Measurements from ENCODE around the gene PSMD2.

PSMD2 gene

DNA sequence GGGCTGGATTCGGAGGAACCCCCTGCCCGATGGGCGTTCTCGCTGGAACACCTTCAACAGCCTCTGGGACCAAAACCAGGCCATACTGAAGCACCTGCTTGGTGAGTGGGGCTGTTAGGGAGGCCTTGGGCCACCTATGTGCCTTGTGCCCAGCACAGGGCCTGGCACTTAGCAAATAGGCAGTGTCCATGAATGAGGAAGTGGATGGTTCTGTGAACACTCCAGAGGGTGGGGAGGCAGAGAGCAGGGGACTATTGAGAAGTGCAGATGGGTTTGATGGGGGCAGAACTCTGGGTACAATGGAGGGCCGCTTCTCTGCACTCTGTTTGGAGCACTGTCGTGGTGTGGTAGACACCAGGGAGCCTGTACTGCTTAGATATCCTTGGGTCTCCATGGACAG lies 21.7 kb upstream of the PSMD2 start:
- DNase-seq (ENCODE audit: low read depth in 4 of 4, low spot score in 1 of 4), result no peak

DNA sequence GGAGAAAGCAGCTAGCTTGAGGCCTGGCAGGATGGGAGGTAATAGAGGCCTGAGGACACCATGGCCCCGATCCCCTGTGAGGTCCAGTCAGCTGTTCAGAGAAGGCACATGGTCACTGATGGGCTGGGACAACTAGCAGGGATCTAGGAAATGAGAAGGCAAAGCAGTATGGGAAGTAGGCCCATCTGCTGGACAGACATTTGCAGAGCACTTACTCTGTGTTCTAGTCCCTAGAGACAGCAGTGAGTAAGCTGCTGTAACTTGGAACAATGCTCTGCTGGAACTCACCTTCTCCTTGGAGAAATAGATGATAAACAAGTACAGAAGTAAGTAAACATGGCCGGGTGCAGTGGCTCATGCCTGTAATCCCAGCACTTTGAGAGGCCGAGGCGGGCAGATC lies 16.1 kb upstream of the PSMD2 start:
- DNase-seq (ENCODE audit: low read depth in 4 of 4, low spot score in 1 of 4), result no peak

DNA sequence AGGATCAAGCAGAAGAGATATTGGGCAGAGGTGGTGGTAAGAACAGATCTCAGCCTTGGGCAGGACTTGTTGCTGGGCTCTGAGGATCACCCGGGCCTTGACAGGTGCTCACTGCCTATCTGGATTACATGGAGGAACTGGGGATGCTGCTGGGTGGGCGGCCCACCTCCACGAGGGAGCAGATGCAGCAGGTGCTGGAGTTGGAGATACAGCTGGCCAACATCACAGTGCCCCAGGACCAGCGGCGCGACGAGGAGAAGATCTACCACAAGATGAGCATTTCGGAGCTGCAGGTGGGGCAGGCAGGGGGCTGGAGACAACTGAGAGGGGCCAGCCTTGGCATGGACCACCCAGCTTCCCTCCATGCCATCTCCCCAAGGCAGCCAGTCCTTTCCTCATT lies 15.4 kb upstream of the PSMD2 start:
- DNase-seq (ENCODE audit: low read depth in 4 of 4, low spot score in 1 of 4), result no peak

DNA sequence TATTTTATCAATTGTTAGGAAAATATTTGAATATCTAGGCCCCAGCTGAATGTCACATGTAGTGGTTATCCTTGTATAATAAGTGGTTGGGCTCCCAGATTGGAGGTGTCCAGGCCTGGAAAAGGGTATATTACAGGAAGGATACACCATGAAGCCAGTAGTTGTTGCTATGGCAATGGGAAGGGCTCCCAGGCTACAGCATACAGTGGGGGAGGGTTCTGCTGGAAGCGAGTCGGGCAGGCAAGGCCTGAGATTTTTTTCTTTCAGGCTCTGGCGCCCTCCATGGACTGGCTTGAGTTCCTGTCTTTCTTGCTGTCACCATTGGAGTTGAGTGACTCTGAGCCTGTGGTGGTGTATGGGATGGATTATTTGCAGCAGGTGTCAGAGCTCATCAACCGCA lies 14.3 kb upstream of the PSMD2 start:
- DNase-seq (ENCODE audit: low read depth in 4 of 4, low spot score in 1 of 4), result no peak

DNA sequence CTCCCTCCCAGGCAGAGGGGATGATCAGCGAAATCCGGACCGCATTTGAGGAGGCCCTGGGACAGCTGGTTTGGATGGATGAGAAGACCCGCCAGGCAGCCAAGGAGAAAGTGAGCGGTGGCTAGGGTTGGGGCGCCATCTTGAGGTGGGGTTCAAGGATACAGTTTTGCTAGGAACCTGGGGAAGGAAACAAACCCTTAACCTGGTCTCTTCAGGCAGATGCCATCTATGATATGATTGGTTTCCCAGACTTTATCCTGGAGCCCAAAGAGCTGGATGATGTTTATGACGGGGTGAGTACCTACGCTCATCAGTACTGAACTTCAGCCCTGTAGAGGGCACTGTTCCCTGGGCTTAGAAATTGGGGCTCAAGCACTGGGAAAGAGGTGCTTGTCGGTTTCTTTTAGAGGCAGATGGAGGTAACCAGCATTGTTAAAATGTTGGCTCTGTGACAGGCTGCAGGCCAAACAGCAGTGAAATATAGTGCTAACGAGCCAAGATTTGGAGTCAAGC lies 9.6 kb upstream of the PSMD2 start:
- peak; percentile 26 to 67 (median 56) for DNase-seq (ENCODE audit: low read depth in 4 of 4, low spot score in 1 of 4)

DNA sequence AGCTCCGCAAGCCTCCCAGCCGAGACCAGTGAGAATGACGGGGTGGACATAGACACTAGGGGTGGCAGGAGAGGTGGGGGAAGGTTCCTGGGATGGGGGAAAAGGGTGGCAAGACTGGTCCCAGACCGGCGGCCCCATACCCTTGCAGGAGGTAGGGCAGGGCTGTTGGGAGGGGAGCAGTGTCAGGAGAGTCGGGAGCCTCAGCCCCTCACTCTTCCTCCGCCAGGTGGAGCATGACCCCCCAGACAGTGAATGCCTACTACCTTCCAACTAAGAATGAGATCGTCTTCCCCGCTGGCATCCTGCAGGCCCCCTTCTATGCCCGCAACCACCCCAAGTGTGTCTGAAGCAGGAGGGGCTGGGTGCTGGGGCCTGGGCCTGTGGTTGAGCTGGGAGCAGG lies 8.7 kb upstream of the PSMD2 start:
- DNase-seq (ENCODE audit: low read depth in 4 of 4, low spot score in 1 of 4), result no peak

DNA sequence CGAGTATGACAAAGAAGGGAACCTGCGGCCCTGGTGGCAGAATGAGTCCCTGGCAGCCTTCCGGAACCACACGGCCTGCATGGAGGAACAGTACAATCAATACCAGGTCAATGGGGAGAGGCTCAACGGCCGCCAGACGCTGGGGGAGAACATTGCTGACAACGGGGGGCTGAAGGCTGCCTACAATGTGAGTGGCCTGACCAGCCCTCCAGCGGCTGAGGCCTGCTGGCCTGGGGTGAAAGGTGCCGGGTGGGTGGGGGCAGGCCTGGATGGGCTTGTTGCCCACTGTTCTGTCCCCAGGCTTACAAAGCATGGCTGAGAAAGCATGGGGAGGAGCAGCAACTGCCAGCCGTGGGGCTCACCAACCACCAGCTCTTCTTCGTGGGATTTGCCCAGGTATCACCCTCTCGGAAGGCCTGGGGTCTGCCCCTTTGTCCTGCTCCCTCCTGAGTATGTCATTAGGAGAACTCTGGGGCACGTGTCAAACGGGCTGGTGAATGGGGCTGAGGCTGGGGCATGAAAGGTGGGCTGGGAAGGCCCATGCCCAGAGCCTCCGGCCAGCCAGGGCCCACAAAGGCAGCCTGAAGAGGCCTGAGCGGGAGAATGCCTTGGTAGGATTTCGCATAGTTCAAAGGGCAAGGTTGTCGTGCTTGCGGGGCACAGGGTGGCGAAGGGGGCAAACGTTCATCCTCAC lies 7.8 kb upstream of the PSMD2 start:
- DNase-seq (ENCODE audit: low read depth in 4 of 4, low spot score in 1 of 4), result no peak

DNA sequence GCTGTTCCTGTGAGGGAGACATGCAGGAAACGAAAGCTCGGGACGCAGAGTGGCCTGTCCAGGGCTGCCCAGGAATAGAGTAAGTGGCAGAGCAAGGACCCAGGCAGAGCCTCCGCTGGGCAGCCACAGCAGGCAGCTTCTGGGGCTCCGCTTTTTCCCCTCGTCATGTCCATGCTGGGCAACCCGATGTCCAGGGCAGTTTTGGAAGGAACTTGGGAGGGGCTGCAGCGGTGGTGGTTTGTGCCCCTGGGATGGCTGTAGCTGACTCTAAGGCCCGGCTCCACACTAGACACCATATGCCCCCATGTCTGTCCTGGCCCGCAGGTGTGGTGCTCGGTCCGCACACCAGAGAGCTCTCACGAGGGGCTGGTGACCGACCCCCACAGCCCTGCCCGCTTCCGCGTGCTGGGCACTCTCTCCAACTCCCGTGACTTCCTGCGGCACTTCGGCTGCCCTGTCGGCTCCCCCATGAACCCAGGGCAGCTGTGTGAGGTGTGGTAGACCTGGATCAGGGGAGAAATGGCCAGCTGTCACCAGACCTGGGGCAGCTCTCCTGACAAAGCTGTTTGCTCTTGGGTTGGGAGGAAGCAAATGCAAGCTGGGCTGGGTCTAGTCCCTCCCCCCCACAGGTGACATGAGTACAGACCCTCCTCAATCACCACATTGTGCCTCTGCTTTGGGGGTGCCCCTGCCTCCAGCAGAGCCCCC lies 7.1 kb upstream of the PSMD2 start:
- no peak for DNase-seq (ENCODE audit: low read depth in 4 of 4, low spot score in 1 of 4)

DNA sequence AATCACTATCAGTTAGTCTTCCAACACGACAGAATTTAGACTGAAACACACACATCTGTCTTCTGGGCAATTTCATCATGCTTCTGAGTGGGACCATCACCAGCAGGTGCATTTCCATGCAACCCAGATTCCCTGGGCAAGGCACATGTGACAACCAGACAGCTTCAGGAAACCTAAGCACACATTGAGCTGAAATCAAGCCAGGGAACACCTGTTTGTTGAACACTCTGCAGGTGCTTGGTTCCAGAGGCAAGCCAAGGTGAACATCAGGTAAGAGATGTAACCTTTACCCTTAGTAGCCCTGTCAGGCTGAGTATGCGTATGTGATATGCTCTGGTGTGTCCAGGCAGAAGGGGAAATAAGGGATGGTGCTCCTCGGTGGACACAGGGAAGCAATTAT lies 3.3 kb upstream of the PSMD2 start:
- DNase-seq (ENCODE audit: low read depth in 4 of 4, low spot score in 1 of 4), result no peak

DNA sequence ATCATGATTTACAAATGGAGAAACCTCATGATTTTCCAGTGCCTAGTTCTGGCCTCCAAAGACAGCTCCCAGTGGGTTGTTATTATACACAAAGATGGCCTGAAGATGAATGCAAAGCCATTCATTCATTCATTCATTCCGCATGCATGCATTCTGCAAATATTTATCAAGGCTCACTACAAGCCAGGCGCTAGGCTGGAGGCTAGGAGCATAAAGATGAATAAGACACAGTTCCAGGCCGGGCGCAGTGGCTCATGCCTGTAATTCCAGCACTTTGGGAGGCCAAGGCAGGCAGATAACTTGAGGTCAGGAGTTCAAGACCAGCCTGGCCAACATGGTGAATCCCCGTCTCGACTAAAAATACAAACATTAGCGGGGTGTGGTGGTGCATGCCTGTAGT lies 2.4 kb upstream of the PSMD2 start:
- DNase-seq (ENCODE audit: low read depth in 4 of 4, low spot score in 1 of 4), result no peak

DNA sequence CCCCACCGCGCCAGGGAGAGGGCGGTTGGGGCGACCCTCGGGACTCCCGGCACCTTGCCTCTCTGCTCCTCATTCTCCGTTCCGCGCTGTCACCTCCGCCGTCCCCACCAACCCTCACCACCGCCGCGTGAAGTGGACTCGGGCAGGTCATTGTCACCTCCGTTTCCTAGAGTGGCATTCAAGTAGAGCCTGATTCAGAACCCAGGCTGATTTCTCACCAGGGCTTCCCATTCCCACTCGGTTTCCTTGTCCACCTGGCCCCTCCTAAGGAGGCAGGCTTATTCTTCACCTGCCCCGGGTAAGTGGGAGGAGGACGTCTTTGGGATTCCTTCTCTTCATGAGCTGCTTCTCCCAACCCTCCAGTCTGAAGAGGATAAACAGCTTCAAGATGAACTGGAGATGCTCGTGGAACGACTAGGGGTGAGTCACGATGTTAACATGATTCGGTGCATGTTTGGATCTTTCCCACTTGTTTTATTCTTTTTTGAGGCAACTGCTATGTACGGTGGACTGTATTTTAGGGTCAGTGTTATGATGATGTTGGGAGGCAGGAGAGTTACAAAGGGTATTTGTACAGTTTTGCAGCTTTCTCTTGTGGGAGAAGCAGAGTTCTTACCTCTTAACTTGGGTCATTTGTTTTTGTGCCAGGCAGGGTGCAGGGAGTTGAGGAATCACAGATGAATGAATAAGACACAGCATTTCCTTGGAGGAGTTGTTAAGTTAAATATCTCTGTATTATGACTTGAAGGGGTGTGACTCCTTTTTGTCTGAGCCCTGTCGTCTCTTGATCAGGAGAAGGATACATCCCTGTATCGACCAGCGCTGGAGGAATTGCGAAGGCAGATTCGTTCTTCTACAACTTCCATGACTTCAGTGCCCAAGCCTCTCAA lies 692 bp downstream of the PSMD2 start:
- DNase-seq (ENCODE audit: low read depth in 4 of 4, low spot score in 1 of 4), result no peak

DNA sequence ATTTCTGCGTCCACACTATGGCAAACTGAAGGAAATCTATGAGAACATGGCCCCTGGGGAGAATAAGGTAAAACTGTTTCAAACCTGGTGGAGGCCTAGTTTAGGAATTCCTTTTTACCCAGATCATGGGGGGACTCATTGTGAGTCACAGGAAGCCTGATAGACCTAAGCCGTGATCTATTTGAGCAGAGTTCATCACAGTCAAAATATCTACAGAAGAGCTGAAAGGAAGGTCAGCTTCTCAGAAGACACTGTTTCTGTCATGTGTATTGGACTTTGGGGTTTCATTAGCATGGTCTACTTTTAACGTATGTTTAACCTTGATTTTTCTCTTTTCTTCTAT lies 1.3 kb downstream of the PSMD2 start:
- DNase-seq (ENCODE audit: low read depth in 4 of 4, low spot score in 1 of 4), result no peak

DNA sequence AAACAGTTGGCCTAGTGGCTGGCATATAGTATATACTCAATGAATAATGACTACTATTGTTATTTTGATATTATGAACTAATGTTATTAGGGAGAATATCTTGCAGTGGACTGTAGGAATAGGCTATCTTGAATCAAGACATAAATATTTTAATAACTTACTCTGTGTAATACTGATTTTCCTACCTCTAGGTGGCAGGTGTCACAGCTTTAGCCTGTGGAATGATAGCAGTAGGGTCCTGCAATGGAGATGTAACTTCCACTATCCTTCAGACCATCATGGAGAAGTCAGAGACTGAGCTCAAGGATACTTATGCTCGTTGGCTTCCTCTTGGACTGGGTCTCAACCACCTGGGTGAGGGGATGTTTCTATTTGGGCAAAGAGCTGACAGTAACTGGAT lies 6.5 kb downstream of the PSMD2 start:
- DNase-seq (ENCODE audit: low read depth in 4 of 4, low spot score in 1 of 4), result no peak

DNA sequence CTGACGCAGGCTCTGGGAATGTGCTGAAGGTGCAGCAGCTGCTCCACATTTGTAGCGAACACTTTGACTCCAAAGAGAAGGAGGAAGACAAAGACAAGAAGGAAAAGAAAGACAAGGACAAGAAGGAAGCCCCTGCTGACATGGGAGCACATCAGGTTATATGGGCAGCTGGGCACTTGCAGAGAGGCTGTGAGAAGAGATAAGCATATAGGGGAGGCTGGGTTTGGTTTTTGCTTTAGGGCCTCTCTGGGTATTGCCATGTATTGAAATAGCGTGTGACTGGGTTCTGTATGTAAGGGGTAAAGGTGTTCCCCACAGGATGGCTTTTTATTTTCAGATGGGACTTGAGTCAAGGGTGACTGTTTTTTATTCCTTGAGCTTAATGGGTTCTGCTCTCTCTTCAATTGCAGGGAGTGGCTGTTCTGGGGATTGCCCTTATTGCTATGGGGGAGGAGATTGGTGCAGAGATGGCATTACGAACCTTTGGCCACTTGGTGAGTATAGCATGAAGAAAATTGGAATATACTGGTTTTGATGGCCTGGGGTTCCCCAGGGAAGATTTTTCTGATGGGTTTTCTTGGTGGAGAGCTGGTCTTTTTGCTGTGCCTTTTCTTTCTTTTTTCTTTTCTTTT lies 7.4 kb downstream of the PSMD2 start:
- no peak for DNase-seq (ENCODE audit: low read depth in 4 of 4, low spot score in 1 of 4)

DNA sequence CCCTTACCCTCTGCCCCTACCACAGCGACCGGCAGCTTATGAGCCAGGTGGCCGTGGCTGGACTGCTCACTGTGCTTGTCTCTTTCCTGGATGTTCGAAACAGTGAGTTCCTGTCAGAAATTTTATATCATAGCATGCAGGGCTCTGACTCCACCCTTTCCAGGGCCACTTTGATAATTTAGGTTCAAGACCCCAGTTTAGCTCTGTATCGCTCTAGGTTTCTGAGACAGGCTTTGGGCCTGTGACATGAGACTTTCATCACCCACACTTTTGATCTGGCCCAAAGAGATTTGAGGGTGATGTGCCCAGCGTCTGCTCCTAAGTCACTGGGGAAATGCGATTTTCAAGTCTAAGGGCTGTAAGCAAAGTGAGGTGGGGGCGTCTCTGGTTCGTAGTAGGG lies 8.9 kb downstream of the PSMD2 start:
- DNase-seq (ENCODE audit: low read depth in 4 of 4, low spot score in 1 of 4), result no peak

DNA sequence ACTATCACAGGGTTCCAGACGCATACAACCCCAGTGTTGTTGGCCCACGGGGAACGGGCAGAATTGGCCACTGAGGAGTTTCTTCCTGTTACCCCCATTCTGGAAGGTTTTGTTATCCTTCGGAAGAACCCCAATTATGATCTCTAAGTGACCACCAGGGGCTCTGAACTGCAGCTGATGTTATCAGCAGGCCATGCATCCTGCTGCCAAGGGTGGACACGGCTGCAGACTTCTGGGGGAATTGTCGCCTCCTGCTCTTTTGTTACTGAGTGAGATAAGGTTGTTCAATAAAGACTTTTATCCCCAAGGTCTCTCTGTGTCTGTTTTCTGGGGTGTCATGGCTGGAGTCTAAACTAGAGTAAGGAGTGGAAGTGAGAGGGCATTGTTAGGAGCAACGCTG lies 9.7 kb downstream of the PSMD2 start:
- no peak for DNase-seq (ENCODE audit: low read depth in 4 of 4, low spot score in 1 of 4)

DNA sequence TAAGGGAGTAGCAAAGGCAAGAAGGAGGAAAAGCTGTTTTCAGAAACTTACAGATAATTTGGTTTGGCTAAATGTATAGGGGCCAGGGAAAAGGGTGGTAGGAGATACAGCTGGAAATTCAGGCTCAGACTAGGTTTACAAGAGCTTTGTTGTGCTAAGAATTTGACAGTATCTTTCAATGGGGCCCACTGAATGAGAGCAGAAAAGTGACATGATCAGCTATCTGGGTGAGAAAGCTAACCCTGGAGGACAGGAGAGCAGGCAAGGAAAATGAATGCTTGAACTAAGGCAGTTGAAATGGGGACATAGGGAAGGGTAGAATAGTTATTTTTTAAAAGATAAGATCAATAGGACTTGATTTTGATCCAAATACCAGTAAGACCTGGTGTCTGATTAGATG lies 12.6 kb downstream of the PSMD2 start:
- DNase-seq (ENCODE audit: low read depth in 4 of 4, low spot score in 1 of 4), result no peak

DNA sequence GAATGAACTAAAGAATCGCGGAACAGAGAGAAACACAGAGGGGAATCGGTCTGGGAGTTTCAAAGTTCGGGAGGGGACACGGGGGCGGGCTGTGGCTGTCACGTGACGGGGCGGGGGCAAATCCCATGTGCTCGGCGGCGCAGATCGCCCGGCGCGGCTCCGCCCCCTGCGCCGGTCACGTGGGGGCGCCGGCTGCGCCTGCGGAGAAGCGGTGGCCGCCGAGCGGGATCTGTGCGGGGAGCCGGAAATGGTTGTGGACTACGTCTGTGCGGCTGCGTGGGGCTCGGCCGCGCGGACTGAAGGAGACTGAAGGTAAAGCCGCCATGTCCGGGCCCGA lies 15.3 kb downstream of the PSMD2 start, which contains the start of gene EIF4G1:
EIF4G1 (plus strand) TSS at position 244 of the 337 bp plus-strand sequence. CDS start 1,191 bp downstream, outside the sequence.
- peak; percentile 85 to 89 (median 86) for DNase-seq (ENCODE audit: low read depth in 4 of 4, low spot score in 1 of 4)

DNA sequence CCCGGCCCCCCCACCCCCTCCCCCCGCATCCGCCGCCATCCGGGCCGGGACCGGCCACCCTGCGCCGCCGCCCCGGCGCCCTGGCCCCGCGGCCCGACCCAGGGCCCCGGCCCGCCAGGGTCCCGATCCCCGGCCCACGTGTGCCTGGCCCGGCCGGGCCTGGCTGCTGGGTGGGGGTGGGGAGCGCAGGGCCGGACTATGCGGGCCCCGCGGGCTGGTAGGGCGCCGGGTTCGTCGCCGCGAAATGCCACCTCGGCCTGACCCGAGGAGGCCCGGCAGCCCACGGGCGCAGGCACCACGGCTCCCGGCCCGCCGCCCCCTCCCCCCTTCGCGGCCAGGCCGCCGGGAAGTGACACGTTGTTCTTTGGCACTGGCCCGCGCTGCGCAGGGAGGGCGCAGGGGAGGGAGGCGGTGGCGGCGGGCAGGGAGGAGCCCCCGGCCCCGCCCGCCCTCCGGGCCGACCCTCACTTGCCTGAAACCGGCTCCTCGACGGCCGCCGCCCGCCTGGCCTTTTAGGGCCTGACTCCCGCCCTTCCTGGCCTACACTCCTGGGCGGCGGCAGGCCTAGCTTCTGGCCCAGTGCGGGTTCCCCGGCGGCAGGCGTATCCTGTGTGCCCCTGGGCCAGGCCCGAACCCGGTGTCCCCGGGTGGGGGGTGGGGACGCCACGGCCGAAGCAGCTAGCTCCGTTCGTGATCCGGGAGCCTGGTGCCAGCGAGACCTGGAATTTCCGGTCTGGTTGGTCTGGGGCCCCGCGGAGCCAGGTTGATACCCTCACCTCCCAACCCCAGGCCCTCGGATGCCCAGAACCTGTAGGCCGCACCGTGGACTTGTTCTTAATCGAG lies 15.9 kb downstream of the PSMD2 start:
- peak in 1 of 4 experiments; percentile 31 for DNase-seq (ENCODE audit: low read depth in 4 of 4, low spot score in 1 of 4)

DNA sequence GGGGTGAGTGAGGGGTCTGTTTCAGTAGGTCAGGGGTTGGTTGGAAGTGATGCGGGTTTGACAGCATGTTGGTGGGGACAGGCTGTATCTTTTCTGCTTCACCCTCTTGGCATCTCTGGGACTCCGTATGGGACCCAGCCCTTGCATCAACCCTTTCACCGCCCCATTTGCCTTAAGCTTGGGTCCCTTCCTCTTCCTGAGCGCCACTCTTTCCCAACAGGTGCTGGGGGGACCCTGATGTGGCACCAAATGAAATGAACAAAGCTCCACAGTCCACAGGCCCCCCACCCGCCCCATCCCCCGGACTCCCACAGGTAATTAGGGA lies 16.5 kb downstream of the PSMD2 start:
- DNase-seq (ENCODE audit: low read depth in 4 of 4, low spot score in 1 of 4), result no peak
